ENCODE results near the gene PHF1. TPM values are rescaled to one million over a fixed set of nuclear protein-coding genes. Genes with fewer than 3 reads are reported as not detected.

PHF1 gene
- total RNA-seq, 1 experiment from 2014 or later = 47.6 TPM

DNA sequence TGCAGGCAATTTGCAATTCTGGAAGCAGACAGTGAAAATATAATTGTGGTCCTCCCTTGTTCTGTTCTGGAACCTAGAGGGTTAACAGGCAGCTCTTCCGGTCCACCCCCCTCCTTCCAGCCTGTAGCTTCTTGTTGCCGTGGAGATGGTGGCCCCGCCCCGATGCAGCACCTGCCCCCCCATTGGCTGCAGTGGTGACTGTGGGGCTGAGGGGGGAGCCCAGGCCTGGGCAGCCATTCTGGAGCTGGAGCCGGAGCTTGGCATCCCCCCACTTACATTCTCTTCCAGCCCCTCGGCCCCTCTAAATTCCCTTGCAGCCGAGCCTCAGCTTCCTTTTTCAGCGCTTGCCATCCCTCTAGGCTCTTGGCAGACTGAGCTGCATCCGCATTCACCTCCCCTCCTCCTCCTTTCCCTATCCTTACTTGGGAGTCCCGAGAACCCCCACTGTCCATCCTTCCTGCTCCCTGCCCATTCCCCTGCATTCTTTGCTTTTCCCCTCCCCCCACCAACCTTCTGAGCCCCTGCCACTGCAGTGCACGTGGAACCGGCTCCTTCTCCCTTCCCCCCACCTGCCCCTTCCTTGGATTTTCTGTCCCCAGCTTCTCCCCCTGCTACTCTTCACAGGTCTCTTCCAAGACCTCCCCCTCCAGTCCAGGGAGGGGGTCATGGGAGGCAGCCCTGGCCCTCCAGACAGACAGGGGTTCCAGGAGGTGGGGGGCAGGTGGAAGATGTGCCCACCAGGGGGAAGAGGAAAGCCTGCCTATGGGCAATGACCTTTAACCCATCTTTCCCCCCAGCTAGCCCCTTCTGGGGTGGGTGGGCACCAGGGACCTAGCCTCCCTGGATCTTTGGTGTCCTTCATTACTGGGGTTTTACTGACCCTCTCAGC, 20.4 kb downstream of the PHF1 start:
- TF ChIP-seq CTCF (conservative IDR thresholded peaks at IDR 0.05) = no peak
- no peak for TF ChIP-seq EZH2 (IDR thresholded peaks at IDR 0.05; ENCODE audit: low read depth)
- Histone ChIP-seq H2AFZ (no peak overlapping the region), H3F3A (ENCODE audit: insufficient read depth, low read depth) (peaks cover 18% of the 10 kb centered on the region; the same call in 1 of the 2 replicates), H3K36me3 (ENCODE audit: low read depth) (no peaks in the 10 kb centered on the region), H3K9me2 (ENCODE audit: insufficient read depth) (no peaks in the 10 kb centered on the region), H4K20me1 (ENCODE audit: insufficient read depth) (no peaks in the 10 kb centered on the region), H3K27me3 (ENCODE audit: insufficient read depth, low read depth) (no peaks in the 10 kb centered on the region), H3K27ac (no peak overlapping the region), H3K4me1 (replicated peaks; ENCODE audit: insufficient read depth) (peaks cover 7% of the 10 kb centered on the region; the same call in 1 of the 2 replicates), H3K79me2 (ENCODE audit: low read depth) (no peaks in the 10 kb centered on the region), H3K4me2 (no peak overlapping the region), H3K4me3 (no peak overlapping the region), H3K9me3 (ENCODE audit: insufficient read depth, low read depth) (no peaks in the 10 kb centered on the region)
- DNase-seq = no peak
- intact Hi-C loops (cut with micrococcal nuclease; ENCODE audit: unreplicated experiment) = no loop called here
- no TSS peak for BruUV-seq (replicated peaks)
- POLR2A ChIA-PET (ENCODE audit: unreplicated experiment) = interaction anchor here (0.5 kb wide), 1 partner anchor 132 kb away, joined by 3 read pairs; the partner anchor contains the start of gene RGL2
- CTCF ChIA-PET = no interaction called here

DNA sequence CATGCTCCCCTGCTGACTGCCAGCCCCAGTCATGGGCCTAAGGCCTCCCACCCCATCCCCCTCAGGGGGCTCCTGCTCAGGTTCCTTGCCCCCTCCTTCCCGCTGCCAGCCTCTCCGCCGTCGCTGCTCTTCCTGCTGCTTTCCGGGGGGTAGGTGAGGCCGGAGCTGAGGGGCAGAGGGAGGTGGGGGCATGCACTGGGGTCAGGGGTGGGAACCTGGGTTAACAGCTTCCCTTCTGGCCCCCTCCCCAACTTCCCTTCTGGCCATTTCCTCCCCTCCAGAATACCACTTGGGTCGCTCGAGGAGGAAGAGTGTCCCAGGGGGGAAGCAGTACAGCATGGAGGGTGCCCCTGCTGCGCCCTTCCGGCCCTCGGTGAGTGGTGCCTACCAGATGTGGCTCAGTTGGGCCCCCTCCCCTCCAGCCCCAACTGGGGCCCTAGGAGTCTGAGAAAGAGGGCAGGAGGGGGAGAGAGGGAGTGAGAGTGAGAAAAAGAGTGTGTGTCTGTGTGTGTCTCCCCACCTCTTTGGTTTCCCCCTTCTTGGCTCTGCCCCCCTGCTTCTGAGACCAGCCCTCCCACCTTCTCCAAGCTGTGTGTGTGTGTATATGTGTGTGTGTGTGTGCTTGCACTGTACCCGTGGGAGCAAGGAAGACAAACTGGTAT, 21.2 kb downstream of the PHF1 start:
- intact Hi-C loops (cut with micrococcal nuclease; ENCODE audit: unreplicated experiment) = no loop called here
- ChIA-PET CTCF (no interaction called here), POLR2A (ENCODE audit: unreplicated experiment) (no interaction called here)
- H4K20me1 ChIP-seq (ENCODE audit: insufficient read depth) = no peaks in the 10 kb centered on the region
- peaks cover 6% of the 10 kb centered on the region; the same call in 1 of the 2 replicates for H3K4me1 ChIP-seq (replicated peaks; ENCODE audit: insufficient read depth)
- no peaks in the 10 kb centered on the region for H3K27me3 ChIP-seq (ENCODE audit: insufficient read depth, low read depth)
- H3K4me2 ChIP-seq = no peak overlapping the region
- H3K27ac ChIP-seq = no peak overlapping the region
- no peak overlapping the region for H2AFZ ChIP-seq
- H3K79me2 ChIP-seq (ENCODE audit: low read depth) = no peaks in the 10 kb centered on the region
- no peaks in the 10 kb centered on the region for H3K36me3 ChIP-seq (ENCODE audit: low read depth)
- no peaks in the 10 kb centered on the region for H3K9me2 ChIP-seq (ENCODE audit: insufficient read depth)
- H3K9me3 ChIP-seq (ENCODE audit: insufficient read depth, low read depth) = no peaks in the 10 kb centered on the region
- TF ChIP-seq EZH2 (IDR thresholded peaks at IDR 0.05; ENCODE audit: low read depth) (no peak), CTCF (conservative IDR thresholded peaks at IDR 0.05) (no peak)
- peaks cover 17% of the 10 kb centered on the region; the same call in 1 of the 2 replicates for H3F3A ChIP-seq (ENCODE audit: insufficient read depth, low read depth)
- no peak overlapping the region for H3K4me3 ChIP-seq
- no peak for DNase-seq
- no TSS peak for BruUV-seq (replicated peaks)

GRCh38 chr6:33432546-33432945, 21.7 kb downstream of the PHF1 start:
- Histone ChIP-seq H3K27ac (no peak overlapping the region), H3K4me1 (replicated peaks; ENCODE audit: insufficient read depth) (0 out of 2 replicates have a peak, but pooled peaks cover under 1% of the 10 kb centered on the region), H4K20me1 (ENCODE audit: insufficient read depth) (no peaks in the 10 kb centered on the region), H3K4me2 (no peak overlapping the region), H3K36me3 (ENCODE audit: low read depth) (no peaks in the 10 kb centered on the region), H3K27me3 (ENCODE audit: insufficient read depth, low read depth) (no peaks in the 10 kb centered on the region), H3K79me2 (ENCODE audit: low read depth) (no peaks in the 10 kb centered on the region), H3K9me3 (ENCODE audit: insufficient read depth, low read depth) (no peaks in the 10 kb centered on the region), H3K9me2 (ENCODE audit: insufficient read depth) (no peaks in the 10 kb centered on the region), H3F3A (ENCODE audit: insufficient read depth, low read depth) (peaks cover 14% of the 10 kb centered on the region; the same call in 1 of the 2 replicates), H2AFZ (no peak overlapping the region), H3K4me3 (no peak overlapping the region)
- no peak for TF ChIP-seq CTCF (conservative IDR thresholded peaks at IDR 0.05)
- no peak for TF ChIP-seq EZH2 (IDR thresholded peaks at IDR 0.05; ENCODE audit: low read depth)
- BruUV-seq (replicated peaks) = no TSS peak
- intact Hi-C loops (cut with micrococcal nuclease; ENCODE audit: unreplicated experiment) = no loop called here
- POLR2A ChIA-PET (ENCODE audit: unreplicated experiment) = no interaction called here
- CTCF ChIA-PET = no interaction called here
- no peak for DNase-seq

Measured in PC-9 (cell line).